ENCODE measurements around the gene SH3RF1. TPM values are rescaled to one million over a fixed set of nuclear protein-coding genes. Genes with fewer than 3 reads are reported as not detected.

The SH3RF1 gene
- total RNA-seq, 2 experiments from 2014 or later: 0.34 TPM

DNA sequence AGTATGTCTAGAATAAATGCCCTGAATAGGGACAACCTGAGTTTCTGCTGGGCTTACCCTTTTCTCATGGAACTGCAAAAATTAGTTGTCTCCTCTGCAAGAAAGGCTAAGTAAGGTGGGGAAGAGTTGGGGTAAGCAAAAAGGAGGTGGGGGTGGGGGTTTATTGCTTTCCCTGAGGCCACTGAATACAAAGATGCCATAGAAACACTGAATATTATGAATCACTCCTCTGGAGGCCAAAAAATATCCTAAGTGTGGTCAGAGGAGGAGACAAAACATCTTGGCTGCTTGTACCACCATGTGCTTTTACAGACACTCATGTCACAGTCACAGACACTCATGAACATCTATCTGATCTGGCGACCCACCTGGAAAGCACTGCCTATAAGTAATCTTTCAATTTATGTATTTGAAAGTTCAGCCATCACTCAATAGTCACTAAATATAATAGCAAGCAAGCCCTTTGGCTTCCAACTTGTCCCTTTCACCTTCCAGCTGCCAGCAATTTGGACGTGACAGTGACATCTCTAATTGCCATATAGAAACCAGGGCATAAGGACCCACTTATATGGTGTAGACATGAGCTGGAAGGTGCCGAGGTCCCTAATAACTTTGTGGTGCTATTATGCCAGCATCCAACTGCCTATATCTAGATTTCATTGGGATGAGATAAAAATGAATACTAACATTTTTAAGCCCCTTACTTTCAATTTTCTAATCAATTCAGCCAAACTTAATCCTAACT is 138.0 kb downstream of the SH3RF1 start:
- no peak overlapping the region for H3K4me3 Mint-ChIP-seq
- no peaks in the 10 kb centered on the region for H3K4me1 Mint-ChIP-seq (ENCODE audit: low read depth)
- H3K36me3 Mint-ChIP-seq (ENCODE audit: low read depth): no peaks in the 10 kb centered on the region
- intact Hi-C loops (cut with micrococcal nuclease): no loop called here
- no peak overlapping the region for H3K27ac Mint-ChIP-seq
- H3K27me3 Mint-ChIP-seq: peaks cover 2% of the 10 kb centered on the region
- TF ChIP-seq, protein P1, sequence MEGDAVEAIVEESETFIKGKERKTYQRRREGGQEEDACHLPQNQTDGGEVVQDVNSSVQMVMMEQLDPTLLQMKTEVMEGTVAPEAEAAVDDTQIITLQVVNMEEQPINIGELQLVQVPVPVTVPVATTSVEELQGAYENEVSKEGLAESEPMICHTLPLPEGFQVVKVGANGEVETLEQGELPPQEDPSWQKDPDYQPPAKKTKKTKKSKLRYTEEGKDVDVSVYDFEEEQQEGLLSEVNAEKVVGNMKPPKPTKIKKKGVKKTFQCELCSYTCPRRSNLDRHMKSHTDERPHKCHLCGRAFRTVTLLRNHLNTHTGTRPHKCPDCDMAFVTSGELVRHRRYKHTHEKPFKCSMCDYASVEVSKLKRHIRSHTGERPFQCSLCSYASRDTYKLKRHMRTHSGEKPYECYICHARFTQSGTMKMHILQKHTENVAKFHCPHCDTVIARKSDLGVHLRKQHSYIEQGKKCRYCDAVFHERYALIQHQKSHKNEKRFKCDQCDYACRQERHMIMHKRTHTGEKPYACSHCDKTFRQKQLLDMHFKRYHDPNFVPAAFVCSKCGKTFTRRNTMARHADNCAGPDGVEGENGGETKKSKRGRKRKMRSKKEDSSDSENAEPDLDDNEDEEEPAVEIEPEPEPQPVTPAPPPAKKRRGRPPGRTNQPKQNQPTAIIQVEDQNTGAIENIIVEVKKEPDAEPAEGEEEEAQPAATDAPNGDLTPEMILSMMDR (IDR thresholded peaks at IDR 0.05): no peak
- ATAC-seq (no peak), DNase-seq (no peak)
- H3K9me3 Mint-ChIP-seq: no peaks in the 10 kb centered on the region
- ChIA-PET CTCF (no interaction called here), POLR2A (no interaction called here)

DNA sequence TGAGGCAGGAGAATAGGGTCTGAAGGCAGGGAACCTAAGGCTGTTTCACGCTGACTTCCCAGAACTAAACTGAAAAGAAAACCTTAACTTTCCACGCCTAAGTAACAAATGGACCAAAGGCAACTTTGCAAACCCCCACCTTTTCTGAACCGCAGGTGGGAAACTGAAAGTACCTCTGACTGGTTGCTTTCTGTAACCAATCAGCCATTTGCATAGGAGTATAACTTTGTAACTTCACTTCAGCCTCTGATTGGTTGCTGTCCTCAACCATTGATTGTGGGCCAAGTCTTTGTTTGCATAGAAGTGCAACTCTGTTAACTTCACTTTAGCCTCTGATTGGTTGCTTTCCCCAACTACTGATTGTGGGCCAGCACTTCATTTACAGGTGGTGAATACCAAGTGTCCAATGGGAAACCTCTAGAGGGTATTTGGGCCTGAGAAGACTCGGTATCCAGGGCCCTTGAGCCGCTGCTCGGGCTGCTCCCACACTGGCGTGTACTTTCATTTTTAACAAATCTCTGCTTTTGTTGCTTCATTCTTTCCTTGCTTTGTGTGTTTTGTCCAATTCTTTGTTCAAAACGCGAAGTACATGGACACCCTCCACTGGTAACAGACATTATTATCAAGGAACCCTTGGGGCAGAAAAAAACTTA is 139.1 kb downstream of the SH3RF1 start:
- Mint-ChIP-seq H3K27me3 (peaks cover 1% of the 10 kb centered on the region), H3K36me3 (ENCODE audit: low read depth) (no peaks in the 10 kb centered on the region), H3K4me3 (no peak overlapping the region), H3K27ac (no peak overlapping the region), H3K9me3 (no peaks in the 10 kb centered on the region), H3K4me1 (ENCODE audit: low read depth) (no peaks in the 10 kb centered on the region)
- intact Hi-C loops (cut with micrococcal nuclease): no loop called here
- ATAC-seq (no peak), DNase-seq (no peak)
- CTCF ChIA-PET: no interaction called here
- POLR2A ChIA-PET: no interaction called here
- TF ChIP-seq, protein P1 (IDR thresholded peaks at IDR 0.05): no peak

DNA sequence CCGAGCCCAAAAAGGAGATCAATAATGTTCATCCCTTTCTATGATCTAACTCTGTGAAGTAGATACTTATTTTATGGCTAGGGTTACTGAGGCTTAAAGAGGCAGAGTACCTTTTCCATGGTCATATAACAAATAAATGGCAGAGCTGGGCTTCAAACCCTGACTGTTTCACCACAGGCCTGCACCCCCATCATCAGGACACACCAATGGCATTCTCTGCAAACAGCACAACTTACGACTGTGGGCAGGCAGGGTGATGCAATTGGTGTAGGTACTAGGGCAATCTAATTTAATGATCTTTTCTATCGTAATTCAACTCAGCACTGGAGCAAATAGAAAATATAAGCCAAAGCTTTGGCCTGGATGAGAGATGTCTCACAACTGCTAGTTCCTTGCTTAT is 141.9 kb downstream of the SH3RF1 start:
- DNase-seq: no peak
- no peaks in the 10 kb centered on the region for H3K36me3 Mint-ChIP-seq (ENCODE audit: low read depth)
- TF ChIP-seq, protein P1 (IDR thresholded peaks at IDR 0.05): no peak
- ChIA-PET POLR2A (no interaction called here), CTCF (interaction anchor here (0.6 kb wide), 1 partner anchor 368 kb away, joined by 3 read pairs; no protein-coding TSS in a partner anchor)
- H3K4me1 Mint-ChIP-seq (ENCODE audit: low read depth): no peaks in the 10 kb centered on the region
- H3K9me3 Mint-ChIP-seq: no peaks in the 10 kb centered on the region
- no peak overlapping the region for H3K27ac Mint-ChIP-seq
- H3K27me3 Mint-ChIP-seq: no peaks in the 10 kb centered on the region
- intact Hi-C loops (cut with micrococcal nuclease): no loop called here
- H3K4me3 Mint-ChIP-seq: no peak overlapping the region
- no peak for ATAC-seq

- Mint-ChIP-seq H3K36me3 (ENCODE audit: low read depth) (no peaks in the 10 kb centered on the region), H3K9me3 (no peaks in the 10 kb centered on the region), H3K4me3 (no peak overlapping the region), H3K27me3 (no peaks in the 10 kb centered on the region), H3K4me1 (ENCODE audit: low read depth) (no peaks in the 10 kb centered on the region), H3K27ac (no peak overlapping the region)
- no peak for DNase-seq
- CTCF ChIA-PET: no interaction called here
- TF ChIP-seq, protein P1 (IDR thresholded peaks at IDR 0.05): no peak
- intact Hi-C loops (cut with micrococcal nuclease): no loop called here
- no peak for ATAC-seq
- POLR2A ChIA-PET: no interaction called here
These were observed 143.4 kb downstream of the SH3RF1 start for GRCh38 chr4:169127314-169127713.

GRCh38 chr4:169124661-169125060 is 146.1 kb downstream of the SH3RF1 start:
- Mint-ChIP-seq H3K9me3 (no peaks in the 10 kb centered on the region), H3K36me3 (ENCODE audit: low read depth) (no peaks in the 10 kb centered on the region), H3K4me1 (ENCODE audit: low read depth) (no peaks in the 10 kb centered on the region), H3K27ac (no peak overlapping the region), H3K27me3 (no peaks in the 10 kb centered on the region), H3K4me3 (no peak overlapping the region)
- TF ChIP-seq, protein P1 (IDR thresholded peaks at IDR 0.05): no peak
- ATAC-seq: no peak
- ChIA-PET CTCF (interaction anchor here (1.7 kb wide), 1 partner anchor 9 kb away, joined by 4 read pairs; no protein-coding TSS in a partner anchor), POLR2A (no interaction called here)
- intact Hi-C loops (cut with micrococcal nuclease): no loop called here
- no peak for DNase-seq

Measured in activated CD8-positive, alpha-beta T cell treated with anti-CD3 and anti-CD28 coated beads for 36 hours (primary cell).